Neuron (in vitro differentiated cells): ENCODE results near the gene STUB1.
A peak's percentile ranks its signal among the peaks of the same experiment; 100 is the strongest.
"Not testable (repeated sequence)": the region's sequence is repeated elsewhere in the genome, so short reads cannot be mapped to it uniquely, and the experiment has no call there.

ENCODE experiments used
- H2AFZ ChIP-seq: one replicate; pipeline ENCODE4 v1.6.1; 2013; ENCODE audit warnings: low read depth, mild to moderate bottlenecking, inconsistent platforms, low read length, moderate library complexity
- H3K27me3 ChIP-seq: one replicate; pipeline ENCODE4 v1.6.1; 2013; ENCODE audit warnings: low read length; ENCODE audit not compliant: insufficient read depth
- H3K36me3 ChIP-seq: one replicate; pipeline ENCODE4 v1.6.1; 2013; ENCODE audit warnings: low read length; ENCODE audit not compliant: insufficient read depth
- H3K4me1 ChIP-seq: one replicate; pipeline ENCODE4 v1.6.1; 2013; ENCODE audit warnings: low read length; ENCODE audit not compliant: insufficient read depth
- H3K4me3 ChIP-seq: 2 replicates; pipeline ENCODE4 v1.5.1; 2013; ENCODE audit warnings: mild to moderate bottlenecking, low read length, moderate library complexity
- H3K9me3 ChIP-seq: one replicate; pipeline ENCODE4 v1.6.1; 2013; ENCODE audit warnings: low read length

Gene STUB1

GRCh38 chr16:681746-682427 lies 1.7 kb downstream of the STUB1 start:
- peak overlapping the region; percentile 87 for H3K4me3 ChIP-seq
- H3K36me3 ChIP-seq, result peaks cover 43% of the 10 kb centered on the region
- H2AFZ ChIP-seq, result no peak overlapping the region
- H3K27me3 ChIP-seq, result no peaks in the 10 kb centered on the region
- peaks cover 16% of the 10 kb centered on the region for H3K4me1 ChIP-seq
- H3K9me3 ChIP-seq, result no peaks in the 10 kb centered on the region

GRCh38 chr16:682493-683395 lies 2.5 kb downstream of the STUB1 start:
- Histone ChIP-seq H3K36me3 (peaks cover 52% of the 10 kb centered on the region), H3K9me3 (no peaks in the 10 kb centered on the region), H3K4me3 (no peak overlapping the region), H2AFZ (no peak overlapping the region), H3K4me1 (peaks cover 16% of the 10 kb centered on the region), H3K27me3 (no peaks in the 10 kb centered on the region)

GRCh38 chr16:683396-684070 lies 3.3 kb downstream of the STUB1 start:
- Histone ChIP-seq H3K36me3 (peaks cover 55% of the 10 kb centered on the region), H3K4me1 (peaks cover 16% of the 10 kb centered on the region), H3K4me3 (peak overlapping the region; percentile 40), H3K27me3 (no peaks in the 10 kb centered on the region), H2AFZ (no peak overlapping the region), H3K9me3 (no peaks in the 10 kb centered on the region)

- H3K4me3 ChIP-seq, result peak within 1 kb of the TSS; percentile 40
- no peaks in the 10 kb centered on the region for H3K27me3 ChIP-seq
- peaks cover 17% of the 10 kb centered on the region for H3K4me1 ChIP-seq
- H3K36me3 ChIP-seq, result peaks cover 55% of the 10 kb centered on the region
- no peak within 1 kb of the TSS for H2AFZ ChIP-seq
- no peaks in the 10 kb centered on the region for H3K9me3 ChIP-seq
Measured at GRCh38 chr16:684071-684794, 4.0 kb downstream of the STUB1 start, which contains the start of gene JMJD8. Gene JMJD8, minus strand, starts transcription at chr16:684334. Its CDS starts 15 bp downstream, at chr16:684319.

GRCh38 chr16:684961-685696 lies 4.9 kb downstream of the STUB1 start:
- Histone ChIP-seq H3K27me3 (no peaks in the 10 kb centered on the region), H3K4me1 (peaks cover 23% of the 10 kb centered on the region), H3K4me3 (no peak overlapping the region), H3K9me3 (no peaks in the 10 kb centered on the region), H3K36me3 (peaks cover 55% of the 10 kb centered on the region), H2AFZ (no peak overlapping the region)

- H3K36me3 ChIP-seq, result peaks cover 55% of the 10 kb centered on the region
- no peak overlapping the region for H2AFZ ChIP-seq
- no peaks in the 10 kb centered on the region for H3K27me3 ChIP-seq
- H3K9me3 ChIP-seq, result no peaks in the 10 kb centered on the region
- no peak overlapping the region for H3K4me3 ChIP-seq
- peaks cover 20% of the 10 kb centered on the region for H3K4me1 ChIP-seq
Measured at GRCh38 chr16:685967-686366, 5.8 kb downstream of the STUB1 start.

GRCh38 chr16:686459-687260 lies 6.5 kb downstream of the STUB1 start:
- Histone ChIP-seq H3K4me1 (peaks cover 13% of the 10 kb centered on the region), H2AFZ (no peak overlapping the region), H3K9me3 (no peaks in the 10 kb centered on the region), H3K27me3 (no peaks in the 10 kb centered on the region), H3K4me3 (no peak overlapping the region), H3K36me3 (peaks cover 51% of the 10 kb centered on the region)

GRCh38 chr16:687499-687898 lies 7.3 kb downstream of the STUB1 start:
- Histone ChIP-seq H3K36me3 (peaks cover 43% of the 10 kb centered on the region), H2AFZ (no peak overlapping the region), H3K4me1 (peaks cover 8% of the 10 kb centered on the region), H3K27me3 (no peaks in the 10 kb centered on the region), H3K4me3 (no peak overlapping the region), H3K9me3 (no peaks in the 10 kb centered on the region)

GRCh38 chr16:689175-689897 lies 9.1 kb downstream of the STUB1 start:
- H3K4me1 ChIP-seq, result peaks cover 7% of the 10 kb centered on the region
- no peak overlapping the region for H2AFZ ChIP-seq
- no peaks in the 10 kb centered on the region for H3K9me3 ChIP-seq
- peak overlapping the region; percentile 72 for H3K4me3 ChIP-seq
- H3K36me3 ChIP-seq, result peaks cover 30% of the 10 kb centered on the region
- no peaks in the 10 kb centered on the region for H3K27me3 ChIP-seq

GRCh38 chr16:691242-691641 lies 11.0 kb downstream of the STUB1 start:
- H3K36me3 ChIP-seq, result peaks cover 18% of the 10 kb centered on the region
- H3K27me3 ChIP-seq, H3K4me3 ChIP-seq, H2AFZ ChIP-seq, H3K4me1 ChIP-seq, H3K9me3 ChIP-seq: not testable (repeated sequence)

GRCh38 chr16:692356-693108 lies 12.3 kb downstream of the STUB1 start:
- H3K27me3 ChIP-seq, result no peaks in the 10 kb centered on the region
- no peak overlapping the region for H2AFZ ChIP-seq
- H3K4me3 ChIP-seq, result no peak overlapping the region

More at GRCh38 chr16:692356-693108, 12.3 kb downstream of the STUB1 start:
- H3K9me3 ChIP-seq, result no peaks in the 10 kb centered on the region
- H3K36me3 ChIP-seq, result peaks cover 8% of the 10 kb centered on the region
- H3K4me1 ChIP-seq, result peaks cover 7% of the 10 kb centered on the region
